Glutamatergic neuron (in vitro differentiated cells): ENCODE results near the gene ARL10. TPM values are rescaled to one million over a fixed set of nuclear protein-coding genes. Genes with fewer than 3 reads are reported as not detected.

Source experiments
- DNase-seq: peaks from one replicate; pipeline ENCODE4 v3.0.0; 2022
- H3K27ac Mint-ChIP-seq: one replicate; pipeline ENCODE4 v1.8.0; 2020; ENCODE audit warnings: mild to moderate bottlenecking, mixed read lengths, inconsistent platforms; ENCODE audit not compliant: unreplicated experiment
- H3K27me3 Mint-ChIP-seq: one replicate; pipeline ENCODE4 v1.8.0; 2020; ENCODE audit warnings: mild to moderate bottlenecking, moderate library complexity, mixed read lengths, inconsistent platforms; ENCODE audit not compliant: unreplicated experiment
- H3K36me3 Mint-ChIP-seq: one replicate; pipeline ENCODE4 v1.8.0; 2020; ENCODE audit warnings: mild to moderate bottlenecking, mixed read lengths, inconsistent platforms; ENCODE audit not compliant: unreplicated experiment
- H3K4me1 Mint-ChIP-seq: one replicate; pipeline ENCODE4 v1.8.0; 2020; ENCODE audit warnings: mild to moderate bottlenecking, low read depth, mixed read lengths, inconsistent platforms; ENCODE audit not compliant: unreplicated experiment
- H3K4me3 Mint-ChIP-seq: one replicate; pipeline ENCODE4 v1.8.0; 2020; ENCODE audit warnings: mild to moderate bottlenecking, mixed read lengths, inconsistent platforms; ENCODE audit not compliant: unreplicated experiment
- H3K9me3 Mint-ChIP-seq: one replicate; pipeline ENCODE4 v1.8.0; 2020; ENCODE audit warnings: mild to moderate bottlenecking, moderate library complexity, mixed read lengths, inconsistent platforms; ENCODE audit not compliant: unreplicated experiment
- CTCF ChIP-seq: fragments of 200-600 bp; sonication (generic); IDR thresholded peaks from one replicate; pipeline ENCODE4 v1.5.0; 2021; ENCODE audit not compliant: partially characterized antibody, unreplicated experiment
- total RNA-seq: library from RNA; stranded (reverse); fragmentation: NEBNext Ultra II Directional; extraction: Animal tissue kit (Norgen Biotek cat#: 25700); gene quantifications from one replicate; pipeline ENCODE4 v1.2.1, GENCODE V29; 2021; ENCODE audit not compliant: unreplicated experiment

The ARL10 gene
- total RNA-seq, 1 donor from 2014 or later: 34.7 TPM

GRCh38 chr5:176410486-176411180 lies 45.3 kb downstream of the ARL10 start:
- Mint-ChIP-seq H3K27me3 (peaks cover 2% of the 10 kb centered on the region), H3K4me1 (peaks cover 12% of the 10 kb centered on the region), H3K27ac (no peak overlapping the region), H3K36me3 (no peaks in the 10 kb centered on the region), H3K9me3 (peaks cover 7% of the 10 kb centered on the region), H3K4me3 (no peak overlapping the region)
- DNase-seq: no peak
- TF ChIP-seq CTCF: no peak

- no peak for DNase-seq
- Mint-ChIP-seq H3K4me1 (peaks cover 17% of the 10 kb centered on the region), H3K36me3 (no peaks in the 10 kb centered on the region), H3K27ac (peak overlapping the region; percentile 68), H3K4me3 (no peak overlapping the region), H3K9me3 (peaks cover 10% of the 10 kb centered on the region), H3K27me3 (peaks cover 2% of the 10 kb centered on the region)
- TF ChIP-seq CTCF: no peak
Observed at GRCh38 chr5:176412517-176413254, 47.4 kb downstream of the ARL10 start.

- no peak overlapping the region for H3K4me3 Mint-ChIP-seq
- peak overlapping the region; percentile 6 for H3K27ac Mint-ChIP-seq
- no peak for TF ChIP-seq CTCF
- H3K36me3 Mint-ChIP-seq: no peaks in the 10 kb centered on the region
- peaks cover 10% of the 10 kb centered on the region for H3K9me3 Mint-ChIP-seq
- peaks cover 2% of the 10 kb centered on the region for H3K27me3 Mint-ChIP-seq
- no peak for DNase-seq
- peaks cover 17% of the 10 kb centered on the region for H3K4me1 Mint-ChIP-seq
Observed at GRCh38 chr5:176413255-176413565, 47.9 kb downstream of the ARL10 start.

GRCh38 chr5:176413709-176414191 lies 48.5 kb downstream of the ARL10 start:
- no peak for DNase-seq
- no peak for TF ChIP-seq CTCF
- Mint-ChIP-seq H3K9me3 (peaks cover 10% of the 10 kb centered on the region), H3K27ac (no peak overlapping the region), H3K27me3 (peaks cover 2% of the 10 kb centered on the region), H3K4me1 (peaks cover 17% of the 10 kb centered on the region), H3K4me3 (peak overlapping the region; percentile 55), H3K36me3 (no peaks in the 10 kb centered on the region)

GRCh38 chr5:176414704-176415103 lies 49.4 kb downstream of the ARL10 start:
- H3K4me3 Mint-ChIP-seq: peak overlapping the region; percentile 85
- no peak for DNase-seq
- H3K36me3 Mint-ChIP-seq: no peaks in the 10 kb centered on the region
- TF ChIP-seq CTCF: no peak
- no peak overlapping the region for H3K27ac Mint-ChIP-seq
- H3K9me3 Mint-ChIP-seq: peaks cover 10% of the 10 kb centered on the region
- peaks cover 17% of the 10 kb centered on the region for H3K4me1 Mint-ChIP-seq
- peaks cover 2% of the 10 kb centered on the region for H3K27me3 Mint-ChIP-seq
